Heart left ventricle (tissue), 13 donors: ENCODE results near the gene BCAR1.

Experiments
- CTCF ChIP-seq, 12 donors: fragments of 200-600 bp; sonication (generic) in 4 of 12; IDR thresholded peaks; one replicate each; pipeline versions ENCODE4 v1.5.0 to v1.8.0; 2018 to 2022; ENCODE audit warnings: antibody characterized with exemption in 12 of 12, mild to moderate bottlenecking in 5 of 12
- POLR2A ChIP-seq, 2 donors: fragments of 450-650 bp; IDR thresholded peaks; one replicate each; pipeline ENCODE4 v1.6.1; 2017; ENCODE audit warnings: antibody characterized with exemption in 2 of 2, mild to moderate bottlenecking in 2 of 2, moderate library complexity in 2 of 2
- donor health status: ischemic (EF 13 %, LVEDD 7.1; RV severe dilation, severe dysfunction).
- donor health status: DM: no; HTN: yes; CAD: no.
- donor health status: DM: no; HTN: no; CAD: no.
- donor health status: ischemic (EF 25% LVEDD 6.9; RV normal size, moderate dysfunction).
- donor health status: ischemic (EF 25% LVEDD 5.7; RV mildly dilated, moderate dysfunction).
- donor health status: ischemic (EF 35%, LVEDD 5.7; RV mildly dilated, moderate dysfunction).
- donor health status: nonischemic (EF 11% LVEDD 7.7; RV severe dilation, severe dysfunction).
- donor health status: DM: yes; HTN: yes; CAD: no.
- donor health status: PGD.
- donor health status: ischemic (EF 29% LVEDD 5.4; RV normal size, mild dysfunction).
- donor health status: nonischemic (EF 23%, LVEDD 6.1; RV moderate dilation, normal function).

GRCh38 chr16:75206749-75207451, 44.5 kb downstream of the BCAR1 start, which contains the start of gene CTRB2:
- no peak for TF ChIP-seq CTCF (IDR thresholded peaks at IDR 0.05)
- no peak for TF ChIP-seq POLR2A (IDR thresholded peaks at IDR 0.05)
